Measurements from ENCODE around the gene MPC1L.
"Not testable (repeated sequence)": the region's sequence is repeated elsewhere in the genome, so short reads cannot be mapped to it uniquely, and the experiment has no call there.

MPC1L gene

GRCh38 chrX:40623139-40623536 is at the start of gene MPC1L:
Gene MPC1L (plus strand): TSS chrX:40623428. CDS start chrX:40623566, 138 bp downstream.
- in situ Hi-C loops (cut with MboI; ENCODE audit: low sequenced_read_pairs) = no loop called here

- in situ Hi-C loops (cut with MboI; ENCODE audit: low sequenced_read_pairs) = no loop called here
Measured at GRCh38 chrX:40573763-40574162, 49.5 kb upstream of the MPC1L start.

- in situ Hi-C loops (cut with MboI; ENCODE audit: low sequenced_read_pairs) = not testable (repeated sequence)
Measured at GRCh38 chrX:40575411-40575810, 47.8 kb upstream of the MPC1L start.

- in situ Hi-C loops (cut with MboI; ENCODE audit: low sequenced_read_pairs) = no loop called here
Measured at GRCh38 chrX:40576291-40576690, 46.9 kb upstream of the MPC1L start.

- in situ Hi-C loops (cut with MboI; ENCODE audit: low sequenced_read_pairs) = no loop called here
Measured at GRCh38 chrX:40578039-40578695, 45.1 kb upstream of the MPC1L start.

- in situ Hi-C loops (cut with MboI; ENCODE audit: low sequenced_read_pairs) = no loop called here
Measured at GRCh38 chrX:40579141-40579540, 44.1 kb upstream of the MPC1L start.

- in situ Hi-C loops (cut with MboI; ENCODE audit: low sequenced_read_pairs) = no loop called here
Measured at GRCh38 chrX:40579900-40580536, 43.2 kb upstream of the MPC1L start.

- in situ Hi-C loops (cut with MboI; ENCODE audit: low sequenced_read_pairs) = no loop called here
Measured at GRCh38 chrX:40580537-40581335, 42.5 kb upstream of the MPC1L start, which contains the start of gene ATP6AP2. Gene ATP6AP2 (plus strand): TSS chrX:40580970. CDS start chrX:40581066, 96 bp downstream.

- in situ Hi-C loops (cut with MboI; ENCODE audit: low sequenced_read_pairs) = no loop called here
Measured at GRCh38 chrX:40581336-40581920, 41.8 kb upstream of the MPC1L start.

- in situ Hi-C loops (cut with MboI; ENCODE audit: low sequenced_read_pairs) = not testable (repeated sequence)
Measured at GRCh38 chrX:40582178-40582577, 41.0 kb upstream of the MPC1L start.

GRCh38 chrX:40582811-40583210 is 40.4 kb upstream of the MPC1L start:
- in situ Hi-C loops (cut with MboI; ENCODE audit: low sequenced_read_pairs) = no loop called here

- in situ Hi-C loops (cut with MboI; ENCODE audit: low sequenced_read_pairs) = not testable (repeated sequence)
Measured at GRCh38 chrX:40587623-40588022, 35.6 kb upstream of the MPC1L start.

GRCh38 chrX:40589616-40590321 is 33.5 kb upstream of the MPC1L start:
- in situ Hi-C loops (cut with MboI; ENCODE audit: low sequenced_read_pairs) = not testable (repeated sequence)

- in situ Hi-C loops (cut with MboI; ENCODE audit: low sequenced_read_pairs) = no loop called here
Measured at GRCh38 chrX:40603446-40603845, 19.8 kb upstream of the MPC1L start.

GRCh38 chrX:40607381-40607780 is 15.8 kb upstream of the MPC1L start:
- in situ Hi-C loops (cut with MboI; ENCODE audit: low sequenced_read_pairs) = no loop called here

GRCh38 chrX:40612511-40612910 is 10.7 kb upstream of the MPC1L start:
- in situ Hi-C loops (cut with MboI; ENCODE audit: low sequenced_read_pairs) = no loop called here

- in situ Hi-C loops (cut with MboI; ENCODE audit: low sequenced_read_pairs) = no loop called here
Measured at GRCh38 chrX:40615976-40616375, 7.3 kb upstream of the MPC1L start.

- in situ Hi-C loops (cut with MboI; ENCODE audit: low sequenced_read_pairs) = no loop called here
Measured at GRCh38 chrX:40617566-40617965, 5.7 kb upstream of the MPC1L start.

- in situ Hi-C loops (cut with MboI; ENCODE audit: low sequenced_read_pairs) = no loop called here
Measured at GRCh38 chrX:40622479-40623138, 619 bp upstream of the MPC1L start.

- in situ Hi-C loops (cut with MboI; ENCODE audit: low sequenced_read_pairs) = no loop called here
Measured at GRCh38 chrX:40623665-40624064, 437 bp downstream of the MPC1L start.
